OCI-LY7 (cell line): Measurements from ENCODE around the gene TBC1D13.

Experiments used
- EZH2phosphoT487 ChIP-seq: fragments of 200-600 bp; sonication (generic); IDR thresholded peaks from 2 replicates; pipeline ENCODE4 v1.6.1; 2018; ENCODE audit warnings: low read depth, borderline replicate concordance, mild to moderate bottlenecking, mixed run types, antibody characterized with exemption, low read length, moderate library complexity, mixed read lengths
- TF ChIP-seq, protein P1 (sequence below): fragments of 200-600 bp; sonication (generic); conservative IDR thresholded peaks from 2 replicates; pipeline ENCODE4 v1.5.1; 2014; ENCODE audit warnings: mild to moderate bottlenecking, antibody characterized with exemption, low read length, moderate library complexity, mixed read lengths

- TF ChIP-seq, protein P1, sequence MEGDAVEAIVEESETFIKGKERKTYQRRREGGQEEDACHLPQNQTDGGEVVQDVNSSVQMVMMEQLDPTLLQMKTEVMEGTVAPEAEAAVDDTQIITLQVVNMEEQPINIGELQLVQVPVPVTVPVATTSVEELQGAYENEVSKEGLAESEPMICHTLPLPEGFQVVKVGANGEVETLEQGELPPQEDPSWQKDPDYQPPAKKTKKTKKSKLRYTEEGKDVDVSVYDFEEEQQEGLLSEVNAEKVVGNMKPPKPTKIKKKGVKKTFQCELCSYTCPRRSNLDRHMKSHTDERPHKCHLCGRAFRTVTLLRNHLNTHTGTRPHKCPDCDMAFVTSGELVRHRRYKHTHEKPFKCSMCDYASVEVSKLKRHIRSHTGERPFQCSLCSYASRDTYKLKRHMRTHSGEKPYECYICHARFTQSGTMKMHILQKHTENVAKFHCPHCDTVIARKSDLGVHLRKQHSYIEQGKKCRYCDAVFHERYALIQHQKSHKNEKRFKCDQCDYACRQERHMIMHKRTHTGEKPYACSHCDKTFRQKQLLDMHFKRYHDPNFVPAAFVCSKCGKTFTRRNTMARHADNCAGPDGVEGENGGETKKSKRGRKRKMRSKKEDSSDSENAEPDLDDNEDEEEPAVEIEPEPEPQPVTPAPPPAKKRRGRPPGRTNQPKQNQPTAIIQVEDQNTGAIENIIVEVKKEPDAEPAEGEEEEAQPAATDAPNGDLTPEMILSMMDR = no peak
- TF ChIP-seq EZH2phosphoT487 = no peak
These were observed 21.5 kb downstream of the TBC1D13 start for GRCh38 chr9:128808543-128808942.
